DMS79 treated with DMSO at 0.1 percent for 48 hours (cell line): ENCODE results near the gene SORBS2.

Experiments used
- DNase-seq: peaks from one replicate; lab custom pipeline; 2025; lab: John Stamatoyannopoulos, UW

The SORBS2 gene

GRCh38 chr4:185774845-185775680, 36.9 kb downstream of the SORBS2 start:
- no peak for DNase-seq

GRCh38 chr4:185774131-185774653, 37.8 kb downstream of the SORBS2 start:
- DNase-seq: no peak

- no peak for DNase-seq
These were observed 38.6 kb downstream of the SORBS2 start for GRCh38 chr4:185773419-185773818.

GRCh38 chr4:185772391-185773093, 39.5 kb downstream of the SORBS2 start:
- no peak for DNase-seq

- no peak for DNase-seq
These were observed 40.1 kb downstream of the SORBS2 start for GRCh38 chr4:185771711-185772390.

GRCh38 chr4:185767528-185767927, 44.5 kb downstream of the SORBS2 start:
- DNase-seq: no peak

GRCh38 chr4:185764876-185765275, 47.1 kb downstream of the SORBS2 start:
- DNase-seq: no peak

- no peak for DNase-seq
These were observed 50.4 kb downstream of the SORBS2 start for GRCh38 chr4:185761352-185762235.

GRCh38 chr4:185758807-185759206, 53.2 kb downstream of the SORBS2 start:
- DNase-seq: no peak

GRCh38 chr4:185755451-185755850, 56.5 kb downstream of the SORBS2 start:
- no peak for DNase-seq

GRCh38 chr4:185754961-185755360, 57.0 kb downstream of the SORBS2 start:
- no peak for DNase-seq

- DNase-seq: no peak
These were observed 59.1 kb downstream of the SORBS2 start for GRCh38 chr4:185752872-185753271.

GRCh38 chr4:185749858-185750257, 62.1 kb downstream of the SORBS2 start:
- DNase-seq: no peak

GRCh38 chr4:185748901-185749390, 63.0 kb downstream of the SORBS2 start:
- DNase-seq: no peak

- no peak for DNase-seq
These were observed 66.1 kb downstream of the SORBS2 start for GRCh38 chr4:185745891-185746290.

GRCh38 chr4:185744946-185745345, 67.0 kb downstream of the SORBS2 start:
- DNase-seq: no peak

GRCh38 chr4:185744488-185744862, 67.5 kb downstream of the SORBS2 start:
- no peak for DNase-seq

- DNase-seq: no peak
These were observed 68.1 kb downstream of the SORBS2 start for GRCh38 chr4:185743722-185744487.

GRCh38 chr4:185742766-185743165, 69.2 kb downstream of the SORBS2 start:
- no peak for DNase-seq

GRCh38 chr4:185741795-185742194, 70.2 kb downstream of the SORBS2 start:
- no peak for DNase-seq

GRCh38 chr4:185740471-185740873, 71.5 kb downstream of the SORBS2 start:
- DNase-seq: no peak
